A673 (cell line): ENCODE results near the gene KCTD18. TPM values are rescaled to one million over a fixed set of nuclear protein-coding genes. Genes with fewer than 3 reads are reported as not detected.

Experiments
- BruUV-seq: library from RNA; stranded (reverse); fragments of 400-500 nt; replicated peaks from 2 replicates; lab custom pipeline; 2021; lab: Mats Ljungman, UMichigan
- CTCF ChIA-PET: fragments of 300-600 bp; sonication (Branson Sonifier 250); formaldehyde crosslinking; loops from one replicate; lab custom pipeline; 2022; ENCODE audit warnings: antibody characterized with exemption; lab: Charles Lee
- POLR2A ChIA-PET: fragments of 300-600 bp; sonication (Branson Sonifier 250); formaldehyde crosslinking; loops from one replicate; lab custom pipeline; 2022; ENCODE audit warnings: antibody characterized with exemption; ENCODE audit not compliant: low non-redundant PET; lab: Charles Lee
- DNase-seq: peaks from one replicate; pipeline ENCODE4 v3.0.0-alpha.2; 2015; ENCODE audit warnings: low spot score
- H3K27ac ChIP-seq: fragments of 200-600 bp; sonication (generic); 2 replicates; pipeline ENCODE4 v1.5.1; 2016; ENCODE audit warnings: mixed run types, low read depth, mild to moderate bottlenecking, mixed read lengths, antibody characterized with exemption, low read length; ENCODE audit not compliant: poor library complexity, severe bottlenecking
- H3K27me3 ChIP-seq: fragments of 200-600 bp; sonication (generic); replicated peaks from 2 replicates; pipeline ENCODE4 v1.6.1; 2017; ENCODE audit warnings: mixed run types, low read depth, mild to moderate bottlenecking, mixed read lengths, antibody characterized with exemption, low read length; ENCODE audit not compliant: insufficient read depth, poor library complexity
- H3K36me3 ChIP-seq: fragments of 200-600 bp; sonication (generic); 2 replicates; pipeline ENCODE4 v1.6.1; 2016; ENCODE audit warnings: mixed run types, mild to moderate bottlenecking, mixed read lengths, antibody characterized with exemption, low read length; ENCODE audit not compliant: insufficient read depth, poor library complexity, severe bottlenecking
- H3K4me1 ChIP-seq: fragments of 200-600 bp; sonication (generic); 2 replicates; pipeline ENCODE4 v1.6.1; 2017; ENCODE audit warnings: mixed run types, mild to moderate bottlenecking, mixed read lengths, antibody characterized with exemption, low read length; ENCODE audit not compliant: insufficient read depth, poor library complexity, severe bottlenecking
- H3K4me3 ChIP-seq: fragments of 200-600 bp; sonication (generic); 2 replicates; pipeline ENCODE4 v1.5.1; 2016; ENCODE audit warnings: low read depth, mixed run types, mild to moderate bottlenecking, mixed read lengths, low read length; ENCODE audit not compliant: poor library complexity, severe bottlenecking
- H3K9me3 ChIP-seq: fragments of 200-600 bp; sonication (generic); 2 replicates; pipeline ENCODE4 v1.6.1; 2016; ENCODE audit warnings: mixed run types, low read depth, mild to moderate bottlenecking, mixed read lengths, antibody characterized with exemption, low read length; ENCODE audit not compliant: poor library complexity, severe bottlenecking
- CTCF ChIP-seq: fragments of 300-800, 200-600 bp; sonication (generic); conservative IDR thresholded peaks from 2 replicates; pipeline ENCODE4 v1.5.1; 2017; ENCODE audit warnings: low read depth, mild to moderate bottlenecking, antibody characterized with exemption, low read length, moderate library complexity, mixed read lengths
- EZH2 ChIP-seq: fragments of 200-600 bp; sonication (generic); IDR thresholded peaks from 2 replicates; pipeline ENCODE4 v1.6.1; 2017; ENCODE audit warnings: borderline replicate concordance, low read depth, mild to moderate bottlenecking, mixed read lengths, antibody characterized with exemption, low read length; ENCODE audit not compliant: poor library complexity, severe bottlenecking
- intact Hi-C: fragments of 100-400 bp; cut with micrococcal nuclease; formaldehyde crosslinking; loops from one replicate; pipeline ENCODE4 v1.10.0; 2022; ENCODE audit not compliant: unreplicated experiment
- total RNA-seq: library from RNA; stranded (reverse); gene quantifications from 2 replicates; pipeline ENCODE4 v1.2.3, GENCODE V29; 2021

Gene KCTD18
- total RNA-seq, 1 experiment from 2014 or later: 12.2 TPM

DNA sequence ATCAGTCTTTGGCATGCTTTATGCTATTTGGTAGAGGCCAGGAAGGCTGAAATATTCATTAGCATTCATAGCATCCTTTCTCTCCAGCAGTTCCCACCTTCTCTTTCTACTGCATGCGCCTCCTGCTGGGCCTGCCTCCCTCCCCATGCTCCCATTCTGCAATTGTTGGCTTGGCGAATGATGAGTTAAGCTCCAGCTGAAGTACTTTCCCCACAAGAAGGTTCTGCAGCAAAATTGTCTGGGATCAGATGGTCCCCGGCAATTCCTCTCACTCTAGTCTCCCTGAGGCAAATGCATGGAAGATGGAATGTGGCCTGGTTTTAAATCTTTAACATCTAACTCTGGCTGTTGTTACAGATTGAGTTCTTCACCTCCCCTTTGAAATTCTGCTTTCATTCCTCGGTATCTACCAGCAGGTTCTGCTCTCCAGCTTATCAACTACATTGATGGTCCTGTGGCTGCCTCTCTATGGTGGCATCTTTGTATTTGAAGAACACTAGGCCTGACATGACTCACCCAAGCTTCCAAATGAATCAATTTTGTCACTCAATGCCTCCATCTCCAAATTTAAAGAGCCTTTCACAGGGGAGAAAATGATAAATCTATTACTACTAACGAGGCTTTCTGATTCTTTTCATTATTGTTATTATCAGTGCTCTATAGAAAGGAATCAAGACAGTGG lies 55.9 kb downstream of the KCTD18 start:
- Histone ChIP-seq H3K27me3 (no peaks in the 10 kb centered on the region), H3K9me3 (no peaks in the 10 kb centered on the region), H3K4me1 (peaks cover 19% of the 10 kb centered on the region), H3K36me3 (no peaks in the 10 kb centered on the region), H3K27ac (no peak overlapping the region), H3K4me3 (no peak overlapping the region)
- BruUV-seq: no TSS peak
- TF ChIP-seq EZH2 (no peak), CTCF (no peak)
- intact Hi-C loops: no loop called here
- ChIA-PET POLR2A (interaction anchor here (0.6 kb wide), 1 partner anchor 141 kb away, joined by 3 read pairs; no protein-coding TSS in a partner anchor), CTCF (no interaction called here)
- no peak for DNase-seq

DNA sequence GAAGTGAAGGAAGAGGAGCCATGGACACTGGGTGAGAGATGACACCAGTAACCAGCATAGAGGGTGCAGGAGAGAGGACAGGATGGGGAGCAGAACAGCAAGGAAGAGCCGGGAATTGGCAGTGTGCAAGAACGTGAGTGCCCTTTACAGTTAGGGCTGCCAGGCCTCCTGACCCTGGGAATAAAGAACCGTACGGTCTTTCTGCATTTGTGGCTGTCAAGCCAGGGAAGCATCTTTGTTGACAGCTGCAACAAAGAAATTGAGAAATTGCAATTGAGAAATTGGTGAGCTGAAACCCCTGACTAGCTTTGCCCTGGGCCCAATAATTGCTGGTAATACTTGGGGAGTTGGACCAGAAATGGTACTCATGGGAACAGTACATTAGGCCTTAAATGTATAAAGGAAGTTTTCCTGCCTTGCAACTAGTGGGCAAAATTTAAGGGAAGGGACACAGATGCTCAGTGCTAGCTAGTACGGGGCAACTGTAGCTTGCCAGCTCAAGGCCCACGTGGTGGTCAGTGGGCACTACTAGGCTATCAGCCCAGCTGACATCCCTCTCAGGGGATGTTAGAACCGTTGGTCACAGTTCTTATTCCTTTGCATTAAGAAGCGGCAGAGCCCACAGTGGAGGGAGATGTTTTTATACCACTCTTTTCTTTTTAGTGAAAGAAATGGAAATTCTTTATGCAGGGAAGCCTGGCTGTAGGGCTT lies 56.6 kb downstream of the KCTD18 start:
- TF ChIP-seq EZH2 (no peak), CTCF (no peak)
- Histone ChIP-seq H3K4me3 (no peak overlapping the region), H3K27ac (no peak overlapping the region), H3K36me3 (no peaks in the 10 kb centered on the region), H3K4me1 (peaks cover 19% of the 10 kb centered on the region), H3K9me3 (no peaks in the 10 kb centered on the region), H3K27me3 (no peaks in the 10 kb centered on the region)
- CTCF ChIA-PET: no interaction called here
- POLR2A ChIA-PET: no interaction called here
- DNase-seq: no peak
- intact Hi-C loops: no loop called here
- no TSS peak for BruUV-seq

DNA sequence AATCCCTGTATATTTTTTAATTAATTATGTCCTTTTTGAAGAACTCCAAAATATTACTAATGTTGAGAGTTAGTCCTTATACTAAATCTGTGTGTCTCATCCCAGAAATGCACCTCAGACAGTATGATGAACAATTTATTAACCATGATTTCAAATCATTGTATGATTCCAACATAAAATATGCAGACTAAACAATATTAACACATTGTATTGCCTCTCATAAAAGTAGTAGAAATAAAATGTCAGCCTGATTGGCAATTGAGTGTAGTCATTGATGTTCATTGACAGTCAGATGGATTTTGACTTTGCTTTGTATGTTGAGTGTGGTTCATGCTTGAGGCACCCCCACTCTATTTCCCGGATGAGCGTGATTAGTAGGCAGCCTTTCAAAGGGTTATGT lies 57.5 kb downstream of the KCTD18 start:
- Histone ChIP-seq H3K36me3 (no peaks in the 10 kb centered on the region), H3K4me1 (peaks cover 19% of the 10 kb centered on the region), H3K27me3 (no peaks in the 10 kb centered on the region), H3K27ac (no peak overlapping the region), H3K4me3 (no peak overlapping the region), H3K9me3 (no peaks in the 10 kb centered on the region)
- no peak for TF ChIP-seq EZH2
- TF ChIP-seq CTCF: no peak
- POLR2A ChIA-PET: no interaction called here
- CTCF ChIA-PET: no interaction called here
- no TSS peak for BruUV-seq
- no peak for DNase-seq
- intact Hi-C loops: no loop called here
